Activated B cell treated with CpG ODN at 0.5 μM for 24 hours (primary cell): ENCODE data around the gene ZC3H15. TPM values are rescaled to one million over a fixed set of nuclear protein-coding genes. Genes with fewer than 3 reads are reported as not detected.

Source experiments
- ATAC-seq: fragments of 200-7000 bp; cut with Tn5 transposase; one replicate; pipeline ENCODE4 v1.10.0; 2021; ENCODE audit warnings: low read depth, mild to moderate bottlenecking, moderate library complexity
- CTCF ChIA-PET: fragments of 350-600 bp; sonication (Branson Sonifier 250); formaldehyde crosslinking; loops from one replicate; lab custom pipeline; 2021; ENCODE audit warnings: antibody characterized with exemption; lab: Charles Lee
- POLR2A ChIA-PET: fragments of 350-600 bp; sonication (Branson Sonifier 250); formaldehyde crosslinking; loops from one replicate; lab custom pipeline; 2021; ENCODE audit warnings: antibody characterized with exemption; lab: Charles Lee
- DNase-seq: peaks from one replicate; pipeline ENCODE4 v3.0.0; 2022
- H3K27ac Mint-ChIP-seq: one replicate; pipeline ENCODE4 v1.8.0; 2020; ENCODE audit warnings: mixed read lengths
- H3K27me3 Mint-ChIP-seq: one replicate; pipeline ENCODE4 v1.8.0; 2021; ENCODE audit warnings: mixed read lengths
- H3K36me3 Mint-ChIP-seq: one replicate; pipeline ENCODE4 v1.8.0; 2021; ENCODE audit warnings: low read depth, mixed read lengths
- H3K4me1 Mint-ChIP-seq: one replicate; pipeline ENCODE4 v1.8.0; 2021; ENCODE audit warnings: mixed read lengths
- H3K4me3 Mint-ChIP-seq: one replicate; pipeline ENCODE4 v1.8.0; 2020; ENCODE audit warnings: mild to moderate bottlenecking, mixed read lengths
- H3K9me3 Mint-ChIP-seq: one replicate; pipeline ENCODE4 v1.8.0; 2020; ENCODE audit warnings: mixed read lengths
- CTCF ChIP-seq: fragments of 200-600 bp; IDR thresholded peaks from one replicate; pipeline ENCODE4 v1.8.0; 2022; ENCODE audit warnings: antibody characterized with exemption, mild to moderate bottlenecking
- intact Hi-C: fragments of 100-400 bp; cut with micrococcal nuclease; formaldehyde crosslinking; loops from one replicate; pipeline ENCODE4 v1.15.1; 2024
- total RNA-seq: library from RNA; stranded (reverse); gene quantifications from 2 replicates; pipeline ENCODE4 v1.2.3, GENCODE V29; 2022

The ZC3H15 gene
- total RNA-seq, 1 donor from 2014 or later = 66.4 TPM

GRCh38 chr2:186477790-186478189 is 8.3 kb upstream of the ZC3H15 start:
- Mint-ChIP-seq H3K27me3 (no peaks in the 10 kb centered on the region), H3K4me1 (peaks cover 7% of the 10 kb centered on the region), H3K27ac (no peak overlapping the region), H3K4me3 (no peak overlapping the region), H3K36me3 (peaks cover 3% of the 10 kb centered on the region), H3K9me3 (no peaks in the 10 kb centered on the region)
- ATAC-seq = no peak
- CTCF ChIA-PET = no interaction called here
- DNase-seq = no peak
- no peak for TF ChIP-seq CTCF
- intact Hi-C loops = no loop called here
- POLR2A ChIA-PET = no interaction called here

- DNase-seq (no peak), ATAC-seq (no peak)
- H3K9me3 Mint-ChIP-seq = no peaks in the 10 kb centered on the region
- H3K27me3 Mint-ChIP-seq = no peaks in the 10 kb centered on the region
- H3K27ac Mint-ChIP-seq = no peak overlapping the region
- H3K4me1 Mint-ChIP-seq = peaks cover 22% of the 10 kb centered on the region
- peaks cover 5% of the 10 kb centered on the region for H3K36me3 Mint-ChIP-seq
- H3K4me3 Mint-ChIP-seq = no peak overlapping the region
- ChIA-PET POLR2A (no interaction called here), CTCF (no interaction called here)
- TF ChIP-seq CTCF = no peak
- intact Hi-C loops = loop anchor here (2.0 kb wide), 1 partner anchor 1886 kb away; no protein-coding TSS in a partner anchor
Measured at GRCh38 chr2:186480991-186481390, 5.1 kb upstream of the ZC3H15 start.

- ATAC-seq = no peak
- ChIA-PET CTCF (no interaction called here), POLR2A (no interaction called here)
- DNase-seq = no peak
- H3K36me3 Mint-ChIP-seq = peaks cover 26% of the 10 kb centered on the region
- H3K27ac Mint-ChIP-seq = peak overlapping the region; percentile 14
- H3K9me3 Mint-ChIP-seq = no peaks in the 10 kb centered on the region
- no peak for TF ChIP-seq CTCF
- H3K4me1 Mint-ChIP-seq = peaks cover 49% of the 10 kb centered on the region
- no peaks in the 10 kb centered on the region for H3K27me3 Mint-ChIP-seq
- intact Hi-C loops = no loop called here
- H3K4me3 Mint-ChIP-seq = peak overlapping the region; percentile 42
Measured at GRCh38 chr2:186484062-186484735, 1.9 kb upstream of the ZC3H15 start.

GRCh38 chr2:186485576-186485870 is 537 bp upstream of the ZC3H15 start:
- H3K9me3 Mint-ChIP-seq = no peaks in the 10 kb centered on the region
- H3K4me1 Mint-ChIP-seq = peaks cover 61% of the 10 kb centered on the region
- peaks cover 35% of the 10 kb centered on the region for H3K36me3 Mint-ChIP-seq
- intact Hi-C loops = no loop called here
- CTCF ChIA-PET = interaction anchor here (1.1 kb wide), 1 partner anchor 156 kb away, joined by 5 read pairs; no protein-coding TSS in a partner anchor
- no peak for TF ChIP-seq CTCF
- no peaks in the 10 kb centered on the region for H3K27me3 Mint-ChIP-seq
- peak overlapping the region; percentile 98 for H3K4me3 Mint-ChIP-seq
- ATAC-seq (no peak), DNase-seq (no peak)
- H3K27ac Mint-ChIP-seq = peak overlapping the region; percentile 99
- POLR2A ChIA-PET = interaction anchor here (0.6 to 2.2 kb wide), 7 partner anchors 10 to 1888 kb away, joined by 3 to 16 read pairs (median 3); partner anchors contain the start of gene ITGAV

- CTCF ChIA-PET = no interaction called here
- H3K36me3 Mint-ChIP-seq = peaks cover 46% of the 10 kb centered on the region
- peak overlapping the region; percentile 99 for H3K27ac Mint-ChIP-seq
- no peak for ATAC-seq
- H3K27me3 Mint-ChIP-seq = no peaks in the 10 kb centered on the region
- no peak for DNase-seq
- POLR2A ChIA-PET = interaction anchor here (0.6 to 2.2 kb wide), 6 partner anchors 14 to 232 kb away, joined by 3 to 16 read pairs (median 4); partner anchors contain the start of gene ITGAV
- no peak for TF ChIP-seq CTCF
- H3K4me3 Mint-ChIP-seq = peak overlapping the region; percentile 98
- H3K9me3 Mint-ChIP-seq = no peaks in the 10 kb centered on the region
- peaks cover 75% of the 10 kb centered on the region for H3K4me1 Mint-ChIP-seq
- intact Hi-C loops = loop anchor here (1.0 to 2.0 kb wide), 2 partner anchors 102 to 1888 kb away; partner anchors contain the start of gene ZNF804A
Measured at GRCh38 chr2:186486651-186487647, 889 bp downstream of the ZC3H15 start.
